ENCODE measurements around the gene NIM1K.
"Not testable (repeated sequence)": the region's sequence is repeated elsewhere in the genome, so short reads cannot be mapped to it uniquely, and the experiment has no call there.

Gene NIM1K

DNA sequence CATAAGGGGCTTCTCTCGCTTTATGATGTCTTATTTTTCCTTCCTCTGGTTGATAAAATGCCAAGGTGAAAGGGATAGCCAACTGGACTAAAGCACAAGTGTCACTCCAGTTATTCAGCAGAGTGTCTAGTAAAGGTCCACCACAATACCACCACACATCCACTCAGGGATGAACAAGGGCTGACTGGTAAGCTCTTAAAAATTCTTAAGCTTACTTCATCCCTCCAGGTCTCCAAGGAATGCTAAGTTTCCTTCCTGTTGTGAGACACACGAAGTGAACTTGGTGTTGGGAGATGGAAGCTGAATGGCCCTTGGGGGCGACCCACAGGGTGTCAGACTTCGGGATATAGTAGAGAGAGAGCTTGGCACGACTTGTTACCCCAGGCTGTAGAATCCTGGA, 124.4 kb downstream of the NIM1K start:
- no peak for DNase-seq

DNA sequence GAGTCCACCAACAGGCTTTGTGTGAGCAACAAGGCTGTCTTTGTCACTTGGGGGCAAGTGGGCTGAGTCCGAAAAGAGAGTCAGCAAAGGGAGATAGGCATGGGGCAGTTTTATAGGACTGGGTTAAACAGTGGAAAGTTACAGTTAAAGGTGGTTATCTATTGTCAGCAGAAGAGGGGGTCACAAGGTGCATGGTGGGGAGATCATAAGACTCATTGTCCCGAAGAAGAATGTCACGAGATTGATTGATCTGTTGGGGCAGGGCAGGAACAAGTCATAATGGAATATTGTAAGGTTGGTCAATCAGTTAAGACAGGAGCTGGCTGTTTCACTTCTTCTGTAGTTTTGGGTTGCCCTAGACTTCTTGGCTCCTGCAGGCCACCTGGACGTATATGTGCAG, 128.8 kb downstream of the NIM1K start:
- DNase-seq: no peak

DNA sequence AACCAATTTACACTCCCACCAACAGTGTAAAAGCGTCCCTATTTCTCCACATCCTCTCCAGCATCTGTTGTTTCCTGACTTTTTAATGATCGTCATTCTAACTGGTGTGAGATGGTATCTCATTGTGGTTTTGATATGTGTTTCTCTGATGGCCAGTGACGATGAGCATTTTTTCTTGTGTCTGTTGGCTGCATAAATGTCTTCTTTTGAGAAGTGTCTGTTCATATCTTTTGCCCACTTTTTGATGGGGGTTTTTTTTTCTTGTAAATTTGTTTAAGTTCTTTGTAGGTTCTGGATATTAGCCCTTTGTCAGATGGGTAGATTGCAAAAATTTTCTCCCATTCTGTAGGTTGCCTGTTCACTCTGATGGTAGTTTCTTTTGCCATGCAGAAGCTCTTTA, 131.5 kb downstream of the NIM1K start:
- not testable (repeated sequence) for DNase-seq

DNA sequence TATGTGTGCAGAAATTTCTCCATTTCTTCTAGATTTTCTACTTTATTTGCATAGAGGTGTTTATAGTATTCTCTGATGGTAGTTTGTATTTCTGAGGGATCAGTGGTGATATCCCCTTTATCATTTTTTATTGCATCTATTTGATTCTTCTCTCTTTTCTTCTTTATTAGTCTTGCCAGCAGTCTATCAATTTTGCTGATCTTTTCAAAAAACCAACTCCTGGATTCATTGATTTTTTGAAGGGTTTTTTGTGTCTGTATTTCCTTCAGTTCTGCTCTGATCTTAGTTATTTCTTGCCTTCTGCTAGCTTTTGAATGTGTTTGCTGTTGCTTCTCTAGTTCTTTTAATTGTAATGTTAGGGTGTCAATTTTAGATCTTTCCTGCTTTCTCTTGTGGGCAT, 133.6 kb downstream of the NIM1K start:
- not testable (repeated sequence) for DNase-seq
